GM03348 (cell line): ENCODE data around the gene LIN37.

Experiments used
- DNase-seq: peaks from one replicate; pipeline ENCODE4 v3.0.0; 2012; ENCODE audit warnings: low spot score

LIN37 gene

GRCh38 chr19:35775046-35775297 lies 26.6 kb downstream of the LIN37 start:
- DNase-seq, result no peak

GRCh38 chr19:35775298-35776101 lies 27.1 kb downstream of the LIN37 start, which contains the start of gene ARHGAP33:
Gene ARHGAP33 (plus strand): TSS chr19:35775564. CDS start chr19:35775659, 95 bp downstream.
- DNase-seq, result peak; percentile 99

GRCh38 chr19:35776102-35776788 lies 27.9 kb downstream of the LIN37 start:
- no peak for DNase-seq

- no peak for DNase-seq
Measured at GRCh38 chr19:35777086-35777841, 28.9 kb downstream of the LIN37 start.

GRCh38 chr19:35777961-35778360 lies 29.6 kb downstream of the LIN37 start:
- DNase-seq, result no peak

GRCh38 chr19:35779033-35779432 lies 30.7 kb downstream of the LIN37 start:
- DNase-seq, result no peak

DNA sequence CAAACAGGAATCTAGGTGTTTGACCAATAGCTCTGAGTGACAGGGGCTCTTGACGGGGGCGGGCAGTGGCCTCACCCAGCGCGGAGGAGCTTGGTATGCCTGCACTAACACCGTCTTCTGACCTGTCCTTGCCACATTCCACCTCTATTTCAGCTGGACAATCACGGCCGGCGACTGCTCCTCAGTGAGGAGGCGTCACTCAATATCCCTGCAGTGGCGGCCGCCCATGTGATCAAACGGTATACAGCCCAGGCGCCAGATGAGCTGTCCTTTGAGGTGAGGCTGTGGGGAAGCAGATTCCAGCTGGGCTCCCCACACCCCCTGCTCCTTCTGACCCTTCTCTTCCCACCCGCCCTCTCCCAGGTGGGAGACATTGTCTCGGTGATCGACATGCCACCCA lies 31.7 kb downstream of the LIN37 start:
- no peak for DNase-seq

- no peak for DNase-seq
Measured at GRCh38 chr19:35780717-35781116, 32.3 kb downstream of the LIN37 start.

- DNase-seq, result no peak
Measured at GRCh38 chr19:35781650-35782049, 33.3 kb downstream of the LIN37 start.

- no peak for DNase-seq
Measured at GRCh38 chr19:35782589-35782988, 34.2 kb downstream of the LIN37 start.

- DNase-seq, result no peak
Measured at GRCh38 chr19:35783469-35784434, 35.4 kb downstream of the LIN37 start.

DNA sequence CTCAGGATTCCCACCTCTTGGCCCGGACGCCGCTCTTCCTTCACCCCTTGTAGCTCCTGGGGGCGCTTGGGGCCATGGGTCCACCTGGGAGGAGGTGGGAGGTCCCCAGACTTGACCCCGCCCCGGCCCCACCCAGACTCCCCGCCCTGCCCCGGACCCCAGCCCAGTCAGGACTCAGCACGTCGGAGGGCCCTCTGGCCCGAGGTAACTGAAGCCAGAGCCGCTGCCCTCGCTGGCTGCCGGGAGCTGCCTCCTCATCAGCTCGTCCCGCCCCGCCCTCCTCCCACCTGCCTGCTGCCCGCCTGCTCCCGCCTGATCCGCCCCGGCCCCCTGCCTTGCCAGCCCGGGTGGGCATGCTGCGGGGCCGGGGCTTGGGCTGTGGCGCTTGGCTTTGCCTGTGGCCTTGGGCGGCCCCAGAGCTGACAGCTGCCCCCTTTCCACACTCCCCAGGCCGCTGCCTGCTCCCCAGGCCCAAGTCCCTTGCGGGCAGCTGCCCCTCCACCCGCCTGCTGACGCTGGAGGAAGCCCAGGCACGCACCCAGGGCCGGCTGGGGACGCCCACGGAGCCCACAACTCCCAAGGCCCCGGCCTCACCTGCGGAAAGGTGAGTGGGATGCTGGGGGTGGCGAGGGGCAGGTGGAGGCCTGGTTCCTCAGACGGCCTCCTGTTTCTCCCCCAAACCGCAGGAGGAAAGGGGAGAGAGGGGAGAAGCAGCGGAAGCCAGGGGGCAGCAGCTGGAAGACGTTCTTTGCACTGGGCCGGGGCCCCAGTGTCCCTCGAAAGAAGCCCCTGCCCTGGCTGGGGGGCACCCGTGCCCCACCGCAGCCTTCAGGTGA lies 36.3 kb downstream of the LIN37 start:
- no peak for DNase-seq

GRCh38 chr19:35785339-35785627 lies 36.9 kb downstream of the LIN37 start:
- no peak for DNase-seq

DNA sequence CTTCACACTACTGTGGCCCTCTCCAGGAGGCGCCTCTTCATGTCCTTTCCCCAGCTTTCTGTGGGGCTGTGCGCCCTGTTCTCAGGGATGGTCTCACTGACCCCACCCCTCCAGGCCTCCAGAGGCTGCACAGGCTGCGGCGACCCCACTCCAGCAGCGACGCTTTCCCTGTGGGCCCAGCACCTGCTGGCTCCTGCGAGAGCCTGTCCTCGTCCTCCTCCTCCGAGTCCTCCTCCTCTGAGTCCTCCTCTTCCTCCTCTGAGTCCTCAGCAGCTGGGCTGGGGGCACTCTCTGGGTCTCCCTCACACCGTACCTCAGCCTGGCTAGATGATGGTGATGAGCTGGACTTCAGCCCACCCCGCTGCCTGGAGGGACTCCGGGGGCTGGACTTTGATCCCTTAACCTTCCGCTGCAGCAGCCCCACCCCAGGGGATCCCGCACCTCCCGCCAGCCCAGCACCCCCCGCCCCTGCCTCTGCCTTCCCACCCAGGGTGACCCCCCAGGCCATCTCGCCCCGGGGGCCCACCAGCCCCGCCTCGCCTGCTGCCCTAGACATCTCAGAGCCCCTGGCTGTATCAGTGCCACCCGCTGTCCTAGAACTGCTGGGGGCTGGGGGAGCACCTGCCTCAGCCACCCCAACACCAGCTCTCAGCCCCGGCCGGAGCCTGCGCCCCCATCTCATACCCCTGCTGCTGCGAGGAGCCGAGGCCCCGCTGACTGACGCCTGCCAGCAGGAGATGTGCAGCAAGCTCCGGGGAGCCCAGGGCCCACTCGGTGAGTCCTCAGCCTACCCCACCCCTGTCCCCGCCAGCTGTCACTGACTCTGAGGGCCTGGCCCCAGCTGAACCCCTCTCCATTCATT lies 38.2 kb downstream of the LIN37 start:
- DNase-seq, result no peak

DNA sequence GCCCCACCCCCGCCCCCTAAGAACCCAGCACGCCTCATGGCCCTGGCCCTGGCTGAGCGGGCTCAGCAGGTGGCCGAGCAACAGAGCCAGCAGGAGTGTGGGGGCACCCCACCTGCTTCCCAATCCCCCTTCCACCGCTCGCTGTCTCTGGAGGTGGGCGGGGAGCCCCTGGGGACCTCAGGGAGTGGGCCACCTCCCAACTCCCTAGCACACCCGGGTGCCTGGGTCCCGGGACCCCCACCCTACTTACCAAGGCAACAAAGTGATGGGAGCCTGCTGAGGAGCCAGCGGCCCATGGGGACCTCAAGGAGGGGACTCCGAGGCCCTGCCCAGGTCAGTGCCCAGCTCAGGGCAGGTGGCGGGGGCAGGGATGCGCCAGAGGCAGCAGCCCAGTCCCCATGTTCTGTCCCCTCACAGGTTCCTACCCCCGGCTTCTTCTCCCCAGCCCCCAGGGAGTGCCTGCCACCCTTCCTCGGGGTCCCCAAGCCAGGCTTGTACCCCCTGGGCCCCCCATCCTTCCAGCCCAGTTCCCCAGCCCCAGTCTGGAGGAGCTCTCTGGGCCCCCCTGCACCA lies 38.9 kb downstream of the LIN37 start:
- no peak for DNase-seq

DNA sequence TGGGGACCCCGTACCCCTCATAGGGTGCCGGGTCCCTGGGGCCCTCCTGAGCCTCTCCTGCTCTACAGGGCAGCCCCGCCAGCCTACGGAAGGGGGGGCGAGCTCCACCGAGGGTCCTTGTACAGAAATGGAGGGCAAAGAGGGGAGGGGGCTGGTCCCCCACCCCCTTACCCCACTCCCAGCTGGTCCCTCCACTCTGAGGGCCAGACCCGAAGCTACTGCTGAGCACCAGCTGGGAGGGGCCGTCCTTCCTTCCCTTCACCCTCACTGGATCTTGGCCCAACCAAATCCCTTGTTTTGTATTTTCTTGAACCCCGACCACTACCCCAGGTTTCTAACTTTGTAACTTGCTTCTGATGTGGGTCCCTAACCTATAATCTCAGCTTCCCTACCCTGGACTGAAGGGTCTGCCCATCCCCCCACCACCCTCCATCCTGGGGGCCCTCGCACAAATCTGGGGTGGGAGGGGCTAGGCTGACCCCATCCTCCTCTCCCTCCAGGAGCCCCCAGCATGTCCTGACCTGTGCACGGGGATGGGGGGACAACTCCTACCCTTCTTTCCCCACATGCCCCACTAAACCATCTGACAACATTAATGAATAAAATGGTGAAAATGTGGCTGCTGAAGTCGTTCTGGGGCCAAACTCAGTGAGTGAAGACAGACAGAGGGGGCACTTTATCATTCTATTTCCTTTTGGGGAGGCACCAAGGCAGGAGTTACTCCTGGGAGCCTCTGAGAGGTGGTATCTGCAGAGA lies 40.0 kb downstream of the LIN37 start:
- DNase-seq, result no peak

GRCh38 chr19:35789195-35789977 lies 41.0 kb downstream of the LIN37 start:
- DNase-seq, result no peak
